DMS114 treated with DMSO at 0.1 percent for 48 hours (cell line): ENCODE data around the gene CGB7.

Experiments used
- DNase-seq: peaks from one replicate; lab custom pipeline; 2025; ENCODE audit not compliant: unreplicated experiment; lab: John Stamatoyannopoulos, UW

Gene CGB7

DNA sequence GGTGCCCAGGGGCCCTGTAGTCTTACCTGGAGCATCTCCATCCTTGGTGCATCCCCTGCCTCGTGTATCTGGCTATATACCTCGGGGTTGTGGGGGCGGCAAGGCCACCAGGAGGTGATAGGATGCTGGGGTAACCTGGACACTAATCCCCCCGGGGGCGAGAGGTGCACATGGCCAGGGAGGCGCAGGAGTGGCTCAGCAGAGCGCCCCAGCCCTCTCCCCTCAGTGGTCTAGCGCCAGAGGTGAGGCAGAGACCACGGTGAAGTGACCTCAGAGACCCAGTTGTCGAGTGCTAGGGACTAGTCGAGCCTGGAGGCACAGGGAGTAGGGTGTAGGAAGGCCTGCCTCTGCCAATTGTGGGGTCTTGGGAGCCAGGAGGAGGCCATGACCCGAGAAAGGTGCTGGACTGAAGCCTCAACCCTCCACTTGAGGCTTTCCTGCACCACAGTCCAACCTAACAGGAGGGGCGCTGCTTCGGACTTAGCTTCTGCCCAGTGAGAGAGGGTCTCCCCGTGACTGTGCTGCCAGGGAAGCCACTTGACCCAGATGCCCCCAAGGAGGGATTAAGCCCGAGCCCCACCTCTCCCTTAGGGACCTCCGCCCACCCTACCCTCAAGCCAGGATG, 40.4 kb downstream of the CGB7 start, which contains the start of gene LHB:
LHB (minus strand) TSS at position 51 of the 625 bp plus-strand sequence; CDS start at position 41, 10 bp downstream.
- no peak for DNase-seq

DNA sequence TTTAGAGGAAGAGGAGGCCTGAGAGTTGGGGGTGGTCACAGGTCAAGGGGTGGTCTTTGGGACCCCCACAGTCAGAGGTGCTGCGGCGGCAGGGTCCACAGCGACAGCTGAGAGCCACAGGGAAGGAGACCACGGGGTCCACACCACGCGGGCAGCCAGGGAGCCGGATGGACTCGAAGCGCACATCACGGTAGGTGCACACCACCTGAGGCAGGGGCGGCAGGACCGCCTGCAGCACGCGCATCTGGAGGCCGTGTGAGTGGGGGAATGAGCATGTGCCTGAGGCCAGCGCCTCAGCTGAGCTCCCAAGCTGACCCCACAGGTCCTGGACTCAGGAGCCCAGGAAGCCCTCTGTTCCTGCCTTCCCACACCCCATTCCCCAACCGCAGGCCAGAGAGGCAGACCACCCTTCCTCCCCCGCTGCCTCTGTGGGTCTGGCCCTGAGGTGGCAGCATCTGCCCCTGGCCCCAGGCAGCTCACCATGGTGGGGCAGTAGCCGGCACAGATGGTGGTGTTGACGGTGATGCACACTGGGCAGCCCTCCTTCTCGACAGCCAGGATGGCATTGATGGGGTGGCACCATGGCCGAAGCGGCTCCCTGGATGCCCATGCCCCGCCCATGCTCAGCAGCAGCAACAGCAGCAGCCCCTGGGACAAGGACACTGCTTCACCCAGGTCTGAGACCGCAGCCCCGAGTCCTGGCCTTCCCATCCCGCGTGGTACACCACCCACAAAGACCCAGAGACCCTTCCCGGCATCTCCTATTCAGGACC, 41.3 kb downstream of the CGB7 start:
- DNase-seq = no peak

DNA sequence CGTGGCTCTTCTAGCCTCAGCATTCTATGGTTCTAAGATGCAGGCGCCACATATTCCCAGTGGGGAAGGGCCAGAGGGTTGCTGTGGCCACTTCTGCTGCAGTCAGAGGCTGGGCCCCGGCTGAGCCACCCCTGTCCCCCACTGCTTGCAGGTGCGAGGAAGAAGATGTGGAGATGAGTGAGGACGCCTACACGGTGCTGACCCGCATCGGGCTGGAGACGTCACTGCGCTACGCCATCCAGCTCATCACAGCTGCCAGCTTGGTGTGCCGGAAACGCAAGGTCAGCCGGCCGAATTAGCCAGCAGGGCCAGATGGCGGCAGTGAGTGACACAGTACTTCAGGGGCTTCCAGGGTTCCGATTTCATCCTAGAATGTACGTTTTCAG, 42.7 kb downstream of the CGB7 start:
- DNase-seq = no peak

- no peak for DNase-seq
These were observed 43.3 kb downstream of the CGB7 start for GRCh38 chr19:49014123-49014869.

GRCh38 chr19:49011194-49011593, 46.4 kb downstream of the CGB7 start:
- no peak for DNase-seq

- no peak for DNase-seq
These were observed 47.1 kb downstream of the CGB7 start for GRCh38 chr19:49010453-49010852.

- DNase-seq = no peak
These were observed 47.7 kb downstream of the CGB7 start for GRCh38 chr19:49009828-49010227.

DNA sequence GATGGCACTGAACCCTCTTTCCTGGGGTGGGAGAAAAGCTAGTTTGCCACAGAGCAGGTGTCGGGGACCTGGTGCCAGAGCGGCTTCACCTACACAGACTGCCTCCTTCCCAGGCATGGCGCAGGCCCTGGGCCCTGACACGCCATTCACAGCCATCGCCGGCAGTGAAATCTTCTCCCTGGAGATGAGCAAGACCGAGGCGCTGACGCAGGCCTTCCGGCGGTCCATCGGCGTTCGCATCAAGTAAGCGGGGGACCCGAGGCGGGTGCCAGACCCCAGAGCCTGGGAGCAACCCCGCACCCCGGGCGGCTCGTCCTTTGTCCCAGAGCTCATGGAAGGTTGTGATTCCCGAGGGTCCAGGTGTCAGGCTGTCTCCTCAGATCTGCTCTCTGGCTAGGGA, 50.6 kb downstream of the CGB7 start:
- no peak for DNase-seq

DNA sequence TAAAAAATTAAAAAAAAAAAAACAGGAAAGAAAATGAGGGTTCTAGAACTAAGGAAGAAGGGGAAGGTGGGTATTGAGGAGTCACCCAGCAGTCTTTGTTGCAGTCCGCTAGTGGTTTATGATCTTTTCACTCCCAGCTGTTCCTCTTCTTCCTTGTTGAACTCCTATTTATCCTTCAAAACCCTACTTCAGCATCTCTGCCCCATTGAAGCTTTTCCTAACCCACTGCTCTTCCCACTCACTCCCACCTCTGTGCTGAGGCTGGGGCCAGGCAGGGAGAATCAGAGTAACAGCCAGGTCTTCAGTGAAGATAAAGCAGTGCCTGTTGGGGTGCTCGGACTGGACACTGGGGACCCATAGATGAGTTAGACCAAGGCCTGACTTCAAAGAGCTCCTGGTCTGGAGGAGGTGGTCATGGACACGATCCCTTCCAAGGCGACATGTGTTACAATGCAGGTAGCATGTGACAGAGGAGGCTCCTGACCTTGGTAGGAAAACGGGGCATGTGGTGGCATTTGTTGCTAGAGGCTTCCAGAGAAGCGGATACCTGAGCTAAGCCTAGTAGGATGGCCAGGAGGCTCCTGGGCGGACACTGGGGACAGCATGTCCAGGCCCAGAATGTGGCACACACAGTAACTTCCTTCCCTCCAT, 52.5 kb downstream of the CGB7 start:
- no peak for DNase-seq
